SKM-1 treated with dmso at 0.1 percent for 144 hours (cell line): Measurements from ENCODE around the gene ZNF678.
"Not testable (repeated sequence)": the region's sequence is repeated elsewhere in the genome, so short reads cannot be mapped to it uniquely, and the experiment has no call there.

Source experiments
- DNase-seq: peaks from one replicate; lab custom pipeline; 2025; ENCODE audit not compliant: unreplicated experiment; lab: John Stamatoyannopoulos, UW

The ZNF678 gene

DNA sequence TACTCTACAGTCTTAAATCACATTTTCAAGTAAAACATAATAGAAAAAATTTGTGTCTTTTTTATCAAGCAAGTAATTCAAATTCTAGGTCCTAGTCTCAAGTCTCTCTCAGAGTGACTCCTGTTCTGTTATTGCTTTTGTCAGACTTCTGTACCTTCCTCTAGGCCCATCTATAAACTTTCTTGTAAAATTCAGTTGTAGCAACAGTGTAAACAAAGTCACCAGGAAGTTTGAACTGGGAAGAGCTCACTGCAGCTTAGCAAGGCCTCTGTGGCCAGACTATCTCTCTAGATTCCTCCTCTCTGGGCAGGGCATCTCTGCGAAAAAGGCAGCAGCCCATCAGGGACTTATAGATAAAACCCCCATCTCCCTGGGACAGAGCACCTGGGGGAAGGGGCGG is 13.5 kb upstream of the ZNF678 start:
- DNase-seq = no peak

DNA sequence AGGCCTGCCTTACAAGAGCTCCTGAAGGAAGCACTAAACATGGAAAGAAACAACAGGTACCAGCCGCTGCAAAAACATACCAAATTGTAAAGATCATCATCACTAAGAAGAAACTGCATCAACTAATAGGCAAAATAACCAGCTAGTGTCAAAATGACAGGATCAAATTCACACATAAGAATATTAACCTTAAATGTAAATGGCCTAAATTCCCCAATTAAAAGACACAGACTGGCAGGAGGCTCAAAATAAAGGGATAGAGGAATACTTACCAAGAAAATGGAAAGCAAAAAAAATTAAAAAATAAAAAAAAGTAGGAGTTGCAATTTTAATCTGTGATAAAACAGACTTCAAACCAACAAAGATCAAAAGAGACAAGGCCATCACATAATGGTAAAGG is 11.5 kb upstream of the ZNF678 start:
- DNase-seq = not testable (repeated sequence)

DNA sequence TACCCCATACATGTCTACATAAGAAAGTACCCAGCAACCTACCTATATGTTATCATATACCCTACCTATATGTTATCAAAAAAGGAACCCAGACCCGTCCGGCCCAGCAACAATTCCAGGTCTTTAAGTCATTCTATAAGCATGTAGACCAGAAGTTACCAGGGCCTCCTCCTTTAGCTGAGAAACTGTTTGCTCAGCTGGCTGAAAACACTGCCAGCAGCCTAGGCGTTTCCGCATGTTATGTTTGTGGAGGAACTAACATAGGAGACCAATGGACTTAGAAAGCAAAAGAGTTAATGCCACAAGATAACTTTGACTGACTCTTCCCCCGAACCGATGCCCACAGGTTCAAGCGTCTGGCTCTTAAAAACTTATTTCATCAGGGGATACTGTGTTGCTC is 7.1 kb upstream of the ZNF678 start:
- DNase-seq = no peak

DNA sequence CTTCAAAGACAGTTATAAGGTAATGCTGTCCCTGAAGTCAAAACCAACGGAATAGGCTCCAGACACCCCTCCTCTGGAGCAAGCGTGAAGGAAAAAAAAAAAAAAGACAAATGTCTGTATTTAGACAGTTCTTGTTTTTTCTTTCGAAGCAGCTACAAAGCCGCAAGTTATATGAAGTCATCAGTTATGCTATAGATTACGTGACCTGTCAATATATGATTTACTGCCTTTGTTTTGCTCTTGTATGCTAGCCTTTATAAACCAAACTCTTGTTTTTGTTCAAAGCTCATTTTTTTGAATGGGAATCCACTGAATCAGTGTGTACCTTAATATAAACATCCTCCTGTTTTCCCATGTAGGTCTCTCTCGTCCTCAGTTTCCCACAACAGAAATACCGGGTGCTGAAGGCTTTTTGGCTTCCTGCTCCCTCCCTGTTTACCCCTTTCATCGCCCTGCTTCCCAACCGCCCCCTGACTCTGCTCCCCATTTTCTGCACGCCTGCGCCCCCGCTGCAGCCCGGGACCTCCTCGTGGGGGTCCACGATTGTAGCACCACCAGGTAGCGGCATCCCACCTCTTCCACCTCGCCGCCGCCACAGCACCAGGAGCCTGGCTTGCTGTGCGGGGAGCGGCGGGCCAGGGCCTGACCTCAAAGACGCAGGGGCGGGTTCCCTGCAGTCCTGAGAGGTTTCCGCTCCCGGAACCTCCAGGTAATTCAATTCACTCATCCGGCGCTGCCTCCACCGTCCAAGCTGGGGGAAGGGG is 5.2 kb upstream of the ZNF678 start:
- DNase-seq = no peak

DNA sequence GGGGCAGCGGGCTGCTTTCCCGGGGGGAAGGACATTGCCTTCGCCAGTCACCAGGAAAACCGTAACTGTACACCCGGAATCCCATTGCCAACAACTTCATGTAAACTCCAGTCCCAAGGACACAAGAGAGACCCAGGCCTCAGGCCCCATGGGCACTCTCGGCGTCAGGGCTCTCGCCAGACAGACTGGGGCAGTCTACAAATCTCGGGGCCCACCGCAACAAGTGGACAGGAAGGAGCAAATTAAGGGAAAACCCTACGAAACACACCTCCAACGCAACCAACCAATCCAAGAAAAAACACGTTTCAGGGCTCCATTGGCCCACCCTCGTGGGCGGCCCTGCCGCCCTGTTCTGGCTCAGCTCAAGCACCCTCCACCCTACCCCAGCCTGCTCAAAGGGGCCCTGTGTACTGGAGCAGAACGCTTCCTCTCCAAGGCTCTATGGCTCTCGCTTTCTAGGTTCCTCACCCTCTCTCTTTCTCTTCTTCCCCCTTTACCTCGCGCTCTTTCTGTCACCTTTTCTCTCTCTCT is 4.6 kb upstream of the ZNF678 start:
- no peak for DNase-seq

DNA sequence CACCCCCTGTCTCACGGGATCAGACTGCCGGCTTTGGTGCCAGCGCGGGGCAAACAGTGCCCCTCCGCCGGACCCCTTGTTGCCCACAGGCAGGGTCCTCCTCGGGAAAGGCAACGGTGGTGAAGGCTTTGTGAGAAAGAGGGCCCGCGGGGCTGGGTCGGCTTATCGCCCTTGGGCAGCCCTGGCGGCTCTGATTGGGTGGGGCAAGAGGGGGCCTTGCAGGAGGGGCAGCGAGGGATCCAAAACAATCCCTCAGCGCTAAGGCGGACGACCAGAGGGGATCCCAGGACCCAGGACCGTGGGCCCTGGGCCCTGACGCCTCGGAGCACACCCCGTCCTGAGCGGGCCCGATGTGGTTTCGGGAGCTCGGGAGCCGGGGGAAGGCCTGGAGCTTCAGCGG is 3.9 kb upstream of the ZNF678 start:
- DNase-seq = no peak

DNA sequence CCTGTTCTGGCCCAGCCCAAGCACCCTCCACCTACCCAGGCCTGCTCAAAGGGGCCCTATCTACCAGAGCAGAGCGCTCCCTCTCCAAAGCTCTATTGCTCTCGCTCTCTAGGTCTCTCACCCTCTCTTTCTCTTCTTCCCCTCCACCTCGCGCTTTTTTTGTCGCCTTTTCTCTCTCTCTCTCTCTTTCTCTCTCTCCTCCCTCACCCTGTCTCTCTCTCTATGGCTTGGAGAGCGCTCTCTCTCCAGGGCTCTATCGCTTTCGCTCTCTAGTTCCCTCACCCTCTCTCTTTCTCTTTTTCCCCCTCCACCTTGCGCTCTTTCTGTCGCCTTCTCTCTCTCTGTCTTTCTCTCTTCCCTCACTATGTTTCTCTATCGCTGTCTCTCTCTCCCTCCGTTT is 3.4 kb upstream of the ZNF678 start:
- DNase-seq = no peak

DNA sequence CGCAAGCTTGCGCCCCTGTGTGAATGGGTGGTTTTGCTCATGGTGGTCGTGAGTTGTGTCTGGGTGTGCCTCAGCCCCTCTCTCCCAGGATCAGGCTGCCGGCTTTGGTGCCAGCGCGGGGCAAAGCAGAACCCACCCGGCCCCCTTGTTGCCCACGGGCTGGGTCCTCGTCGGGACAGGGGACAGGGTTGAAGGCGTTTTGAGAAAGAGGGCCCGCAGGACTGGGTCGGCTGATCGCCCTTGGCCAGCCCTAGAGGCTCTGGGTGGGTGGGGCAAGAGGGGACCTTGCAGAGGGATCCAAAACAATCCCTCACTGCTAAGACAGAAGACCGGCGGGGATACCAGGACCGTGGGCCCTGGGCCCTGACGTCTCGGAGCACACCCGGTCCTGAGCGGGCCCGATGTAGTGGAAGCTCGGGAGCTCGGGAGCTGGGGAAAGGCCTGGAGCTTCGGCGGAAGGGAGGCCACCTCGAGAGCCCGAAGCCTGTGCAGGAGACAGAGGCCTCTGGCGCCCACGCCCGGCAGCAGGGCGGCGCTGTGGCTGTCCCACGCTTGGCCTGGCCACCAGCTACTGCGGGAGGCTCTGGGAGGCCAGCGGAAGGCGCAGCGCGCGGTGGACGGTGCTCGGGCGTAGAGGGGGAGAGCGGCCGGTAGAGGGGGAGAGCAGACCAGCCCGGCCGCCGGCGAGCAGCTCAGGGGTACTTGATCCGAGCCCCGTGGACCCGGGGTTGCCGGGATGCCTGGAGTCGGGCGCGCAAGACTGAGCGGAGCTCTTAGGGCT is 2.8 kb upstream of the ZNF678 start:
- no peak for DNase-seq

DNA sequence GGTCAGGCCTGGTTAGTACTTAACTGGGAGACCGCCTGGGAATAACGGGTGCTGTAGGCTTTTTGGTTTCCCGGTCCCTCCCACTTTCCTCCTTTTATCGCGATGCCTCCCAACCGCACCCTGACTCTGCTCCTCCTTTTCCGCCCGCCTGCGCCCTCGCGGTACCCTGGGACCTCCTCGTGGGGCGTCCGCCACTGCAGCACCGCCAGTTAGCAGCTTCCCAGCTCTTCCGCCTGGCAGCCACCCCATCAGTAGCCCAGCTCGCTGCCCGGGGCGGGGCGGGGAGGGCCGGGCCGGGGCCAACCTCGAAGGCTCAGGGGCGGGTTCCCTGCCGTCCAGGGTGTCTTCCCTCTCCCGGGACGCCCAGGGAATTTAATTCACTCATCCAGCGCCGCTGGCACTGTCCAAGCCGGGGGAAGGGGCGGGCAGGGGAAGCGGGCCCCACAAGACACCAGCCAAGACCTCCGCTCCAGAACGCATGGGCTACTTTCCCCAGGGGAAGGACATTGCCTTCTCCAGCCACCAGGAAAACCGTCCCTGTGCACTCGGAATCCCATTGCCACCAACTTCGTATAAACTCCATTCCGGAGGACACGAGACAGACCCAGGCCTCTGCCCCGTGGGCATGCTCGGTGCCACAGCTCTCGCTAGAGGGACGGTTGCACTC is 2.0 kb upstream of the ZNF678 start:
- no peak for DNase-seq

DNA sequence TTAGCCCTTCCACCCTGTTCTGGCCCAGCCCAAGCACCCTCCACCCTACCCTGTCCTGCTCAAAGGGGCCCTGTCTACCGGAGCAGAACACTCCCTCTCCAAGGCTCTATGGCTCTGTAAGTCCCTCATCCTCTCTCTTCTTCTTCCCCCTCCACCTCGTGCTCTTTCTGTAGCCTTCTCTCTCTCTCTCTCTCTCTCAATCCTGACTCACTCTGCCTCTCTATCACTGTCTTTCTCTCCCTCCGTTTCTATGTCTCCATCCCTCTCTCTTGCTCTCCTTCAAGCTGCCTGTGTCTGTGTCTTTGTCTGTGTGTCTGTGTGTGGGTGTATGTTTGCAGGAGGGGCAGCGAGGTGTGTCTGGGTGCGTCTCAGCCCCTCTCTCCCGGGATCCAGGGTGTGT is 1.3 kb upstream of the ZNF678 start:
- DNase-seq = no peak

DNA sequence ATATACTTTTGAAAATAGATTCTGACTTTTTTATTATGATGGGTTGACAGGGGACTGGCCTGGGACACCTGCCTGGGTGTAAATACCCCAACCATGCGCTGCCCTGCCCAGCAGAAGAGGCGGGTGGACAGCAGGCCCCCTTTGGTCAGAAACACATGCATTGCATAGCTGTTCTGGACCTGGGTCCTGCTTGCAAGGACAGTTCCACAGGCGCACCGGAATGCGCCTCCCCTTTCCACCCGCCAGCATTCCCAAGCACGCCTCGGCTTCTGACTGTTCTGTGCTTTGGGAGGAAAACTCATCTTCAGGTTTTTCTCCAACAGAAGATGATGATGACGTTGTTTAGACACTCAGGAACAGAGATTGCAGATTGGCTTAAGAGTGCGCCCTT is 428 bp upstream of the ZNF678 start:
- no peak for DNase-seq

DNA sequence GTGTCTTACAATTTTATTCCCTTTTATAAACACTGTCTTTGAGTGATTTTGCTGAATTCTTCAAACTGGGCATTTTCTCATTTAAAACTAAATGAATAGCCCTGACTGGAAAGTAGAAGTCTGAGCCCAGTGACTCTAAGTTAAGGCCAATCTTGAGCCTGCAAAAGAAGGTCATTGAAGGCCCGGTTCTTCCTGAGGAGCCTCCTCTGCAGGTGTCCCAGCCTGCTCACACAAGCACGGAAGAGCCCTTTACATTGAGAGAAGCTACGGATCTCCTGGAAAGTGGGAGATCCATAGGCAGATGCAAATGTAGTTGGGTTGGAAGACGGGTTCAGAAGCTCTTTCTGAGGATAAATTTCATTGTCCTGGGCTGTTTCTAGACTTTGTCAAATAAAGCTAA is 3.9 kb downstream of the ZNF678 start:
- DNase-seq = no peak

DNA sequence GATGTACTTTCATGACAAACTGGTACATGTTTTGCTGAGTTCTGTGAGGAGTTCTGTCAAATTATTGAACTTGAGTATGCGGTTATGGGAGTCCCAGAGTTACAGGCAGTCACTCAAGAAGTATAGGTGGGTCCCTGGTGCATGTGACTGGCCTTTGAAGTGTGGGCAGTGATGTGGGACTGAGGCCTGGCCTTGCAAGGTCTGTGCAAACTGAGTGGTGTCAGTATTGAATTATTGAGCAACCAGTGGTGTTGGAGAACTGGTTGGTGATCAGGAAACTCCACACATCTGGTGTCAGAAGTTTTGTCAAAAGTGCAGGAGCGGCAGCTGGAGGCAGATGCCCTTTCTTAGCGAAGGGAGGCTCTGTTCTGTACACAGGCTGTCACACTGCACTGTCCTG is 5.2 kb downstream of the ZNF678 start:
- no peak for DNase-seq

DNA sequence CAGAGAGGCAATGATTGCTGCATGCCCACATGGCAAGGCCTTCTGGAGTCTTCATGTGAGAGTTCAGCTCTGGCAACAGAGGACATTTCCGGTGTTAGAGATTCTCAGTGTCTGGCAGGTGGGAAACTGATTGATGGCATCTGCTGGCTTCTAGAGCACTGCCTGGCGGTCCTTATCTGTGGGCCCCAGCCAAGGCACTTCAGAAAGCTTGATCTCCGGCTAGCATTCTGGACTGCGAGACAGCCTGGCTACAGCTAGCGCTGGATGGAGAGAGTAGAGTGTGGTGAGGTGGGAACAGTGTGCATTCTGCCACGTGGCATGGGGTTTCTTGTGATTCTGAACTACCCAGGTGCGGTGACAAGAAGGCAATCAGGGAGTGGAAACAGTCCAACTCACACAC is 9.4 kb downstream of the ZNF678 start:
- DNase-seq = no peak

DNA sequence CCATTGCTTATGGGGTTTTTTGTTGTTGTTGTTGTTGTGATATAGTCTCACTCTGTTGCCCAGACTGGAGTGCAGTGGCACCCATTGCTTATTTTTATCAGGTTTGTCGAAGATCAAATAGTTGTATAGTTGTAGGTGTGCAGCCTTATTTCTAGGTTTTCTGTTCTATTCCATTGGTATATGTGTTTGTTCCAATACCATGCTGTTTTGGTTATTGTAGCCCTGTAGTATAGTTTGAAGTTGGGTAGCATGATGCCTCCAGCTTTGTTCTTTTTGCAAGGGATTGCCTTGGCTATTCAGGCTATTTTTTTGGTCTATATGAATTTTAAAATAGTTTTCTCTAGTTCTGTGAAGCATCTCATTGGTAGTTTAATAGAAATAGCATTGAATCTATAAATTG is 11.6 kb downstream of the ZNF678 start:
- DNase-seq = no peak

DNA sequence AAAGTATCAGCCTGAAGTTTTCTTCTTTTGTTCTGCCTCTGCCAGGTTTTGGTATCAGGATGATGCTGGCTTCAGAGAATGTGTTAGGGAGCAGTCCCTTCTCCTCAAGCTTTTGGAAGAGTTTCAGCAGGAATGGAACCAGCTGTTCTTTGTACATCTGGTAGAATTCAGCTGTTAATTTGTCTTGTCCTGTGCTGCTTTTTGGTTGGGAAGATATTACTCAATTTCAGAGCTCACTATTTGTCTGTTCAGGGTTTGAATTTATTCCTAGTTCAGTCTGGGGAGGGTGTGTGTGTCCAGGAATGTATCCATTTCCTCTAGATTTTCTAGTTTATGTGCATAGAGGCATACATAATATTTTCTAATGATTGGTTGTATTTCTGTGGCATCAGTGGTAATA is 12.8 kb downstream of the ZNF678 start:
- no peak for DNase-seq

DNA sequence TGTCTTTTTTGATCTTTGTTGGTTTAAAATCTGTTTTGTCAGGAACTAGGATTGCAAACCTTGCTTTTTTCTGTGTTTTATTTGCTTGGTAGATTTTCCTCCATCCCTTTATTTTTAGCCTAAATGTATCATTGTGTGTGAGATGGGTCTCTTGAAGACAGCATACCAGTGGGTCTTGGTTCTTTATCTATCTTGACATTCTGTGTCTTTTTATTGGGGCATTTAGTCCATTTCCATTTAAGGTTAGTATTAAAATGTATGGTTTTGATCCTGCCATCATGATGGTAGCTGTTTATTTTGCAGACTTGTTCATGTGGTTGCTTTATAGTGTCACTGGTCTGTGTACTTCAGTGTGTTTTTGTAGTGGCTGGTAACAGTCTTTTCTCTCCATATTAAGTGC is 14.1 kb downstream of the ZNF678 start:
- DNase-seq = no peak

DNA sequence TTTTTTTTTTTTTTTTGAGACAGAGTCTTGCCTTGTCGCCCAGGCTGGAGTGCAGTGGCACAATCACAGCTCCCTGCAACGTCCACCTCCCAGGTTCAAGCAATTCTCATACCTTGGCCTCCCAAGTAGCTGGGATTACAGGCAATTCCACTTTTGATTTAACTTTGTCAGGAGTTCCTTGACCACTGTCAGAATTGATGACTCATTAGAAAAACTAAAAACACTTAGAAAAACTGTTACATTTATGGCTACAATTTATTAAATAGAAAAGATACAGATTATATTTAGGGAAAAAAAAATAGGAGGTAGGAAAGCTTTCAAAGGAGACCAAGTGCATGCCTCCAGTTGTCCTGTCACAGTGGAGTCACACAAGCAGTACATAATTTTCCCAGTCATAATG is 20.0 kb downstream of the ZNF678 start:
- DNase-seq = no peak

DNA sequence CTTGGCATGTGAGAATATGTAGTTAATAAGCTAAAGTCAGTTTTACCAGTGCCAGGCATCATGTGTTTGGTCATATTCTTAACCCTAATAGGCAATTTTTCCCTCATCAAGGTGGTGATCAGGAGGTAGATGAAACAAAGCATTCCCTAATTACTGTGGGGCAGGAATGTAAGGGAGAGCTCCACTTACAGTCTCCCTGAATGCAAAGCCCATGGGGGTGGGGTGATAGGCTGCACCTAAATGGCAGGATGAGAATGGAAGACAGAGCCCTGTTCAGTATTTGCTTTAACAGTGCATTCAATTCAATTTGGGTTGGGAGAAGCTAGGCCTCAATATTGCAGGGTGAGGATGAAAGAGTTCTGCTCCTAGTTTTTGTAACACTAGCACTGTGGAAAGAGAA is 23.4 kb downstream of the ZNF678 start:
- no peak for DNase-seq

DNA sequence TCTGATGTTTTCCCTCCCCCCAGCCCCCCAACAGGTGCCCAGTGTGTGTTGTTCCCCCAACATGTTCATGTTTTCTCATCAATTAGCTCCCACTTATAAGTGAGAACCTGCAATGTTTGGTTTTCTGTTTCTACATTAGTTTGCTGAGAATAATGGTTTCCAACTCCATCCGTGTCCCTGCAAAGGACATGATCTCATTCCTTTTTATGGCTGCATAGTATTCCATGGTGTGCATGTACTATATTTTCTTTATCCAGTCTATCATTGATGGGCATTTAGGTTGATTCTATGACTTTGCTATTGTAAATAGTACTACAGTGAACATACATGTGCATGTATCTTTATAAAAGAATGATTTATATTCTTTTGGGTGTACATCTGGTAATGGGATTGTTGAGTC is 24.6 kb downstream of the ZNF678 start:
- DNase-seq = no peak

DNA sequence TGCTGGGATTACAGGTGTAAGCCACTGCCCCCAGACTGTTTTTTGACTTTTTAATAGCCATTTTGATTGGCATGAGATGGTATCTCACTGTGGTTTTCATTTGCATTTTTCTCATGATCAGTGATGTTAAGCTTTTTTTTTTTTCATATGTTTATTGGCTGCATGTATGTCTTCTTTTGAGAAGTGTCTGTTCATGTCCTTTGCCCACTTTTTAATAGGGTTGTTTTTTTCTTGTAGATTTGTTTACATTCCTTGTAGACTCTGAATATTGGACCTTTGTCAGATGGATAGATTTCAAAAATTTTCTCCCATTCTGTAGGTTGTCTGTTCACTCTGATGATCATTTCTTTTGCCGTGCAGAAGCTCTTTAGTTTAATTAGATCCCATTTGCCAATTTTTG is 25.4 kb downstream of the ZNF678 start:
- not testable (repeated sequence) for DNase-seq

DNA sequence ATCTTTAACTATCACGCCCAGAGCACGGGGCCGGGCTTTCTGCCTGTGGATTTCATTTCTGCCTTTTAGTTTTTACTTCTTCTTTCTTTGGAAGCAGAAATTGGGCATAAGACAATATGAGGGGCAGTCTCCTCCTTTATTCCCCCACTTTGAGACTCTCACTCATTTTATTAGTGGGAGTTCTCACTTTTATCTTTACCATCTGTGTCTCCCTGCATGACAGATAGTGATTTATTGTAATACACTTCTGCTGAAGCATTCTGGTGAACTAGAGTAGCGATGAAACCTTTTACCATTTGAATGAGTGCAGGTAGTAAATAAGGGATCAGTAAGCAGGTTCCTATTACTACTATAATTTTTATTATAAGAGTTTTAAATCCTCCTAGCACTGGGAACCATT is 26.4 kb downstream of the ZNF678 start:
- DNase-seq = not testable (repeated sequence)
